ENCODE data around the gene SMG6.

The SMG6 gene

DNA sequence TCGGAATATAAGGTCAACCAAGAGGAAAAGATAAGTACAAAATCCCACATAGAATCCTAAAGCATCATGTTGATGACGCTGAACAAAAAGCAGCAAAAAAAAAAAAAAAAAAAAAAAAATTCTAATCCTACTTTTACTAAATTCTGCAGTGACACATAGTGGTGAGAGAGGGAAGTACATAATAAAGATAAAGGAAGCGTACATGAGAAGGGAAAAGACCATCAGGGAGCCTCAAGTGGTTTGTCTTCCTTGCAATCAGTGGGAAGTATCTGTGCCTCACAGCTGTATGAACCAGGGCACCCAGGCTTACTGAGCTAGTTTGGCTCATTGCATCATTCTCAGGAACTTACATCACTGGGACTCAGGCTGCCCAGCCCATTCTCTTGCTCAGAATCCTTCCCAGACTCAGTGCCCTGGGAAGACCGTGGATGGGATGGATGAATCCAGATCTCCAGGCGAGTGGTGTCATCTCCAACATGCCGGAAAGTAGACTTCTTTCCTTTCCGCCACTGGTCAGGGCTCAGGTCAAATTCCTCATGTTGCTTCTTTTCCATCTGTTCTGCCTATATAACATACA lies 21.2 kb downstream of the SMG6 start:
- Histone ChIP-seq H3K79me2 (ENCODE audit: insufficient read depth, low read length) (peaks cover 4% of the 10 kb centered on the region; the same call in 1 of the 2 replicates), H3K27me3 (ENCODE audit: insufficient read depth, low read length) (no peaks in the 10 kb centered on the region), H3K4me2 (ENCODE audit: low read length) (no peak overlapping the region), H2AFZ (ENCODE audit: low read length) (no peak overlapping the region), H4K20me1 (ENCODE audit: insufficient read depth, low read length) (no peaks in the 10 kb centered on the region), H3K9ac (ENCODE audit: low read length) (no peak overlapping the region), H3K9me2 (ENCODE audit: low read depth, low read length) (no peaks in the 10 kb centered on the region), H3K9me3 (ENCODE audit: low read length) (no peaks in the 10 kb centered on the region), H3K4me1 (ENCODE audit: insufficient read depth, low read length, severe bottlenecking) (no peaks in the 10 kb centered on the region), H3F3A (ENCODE audit: insufficient read depth, low read length) (no peaks in the 10 kb centered on the region), H3K27ac (ENCODE audit: low read depth, low read length, poor library complexity, severe bottlenecking) (no peak overlapping the region), H3K36me3 (ENCODE audit: insufficient read depth, low read length) (peaks cover 50% of the 10 kb centered on the region), H3K4me3 (ENCODE audit: low read depth, low read length, poor library complexity, severe bottlenecking) (no peak overlapping the region)
- TF ChIP-seq, protein P1, sequence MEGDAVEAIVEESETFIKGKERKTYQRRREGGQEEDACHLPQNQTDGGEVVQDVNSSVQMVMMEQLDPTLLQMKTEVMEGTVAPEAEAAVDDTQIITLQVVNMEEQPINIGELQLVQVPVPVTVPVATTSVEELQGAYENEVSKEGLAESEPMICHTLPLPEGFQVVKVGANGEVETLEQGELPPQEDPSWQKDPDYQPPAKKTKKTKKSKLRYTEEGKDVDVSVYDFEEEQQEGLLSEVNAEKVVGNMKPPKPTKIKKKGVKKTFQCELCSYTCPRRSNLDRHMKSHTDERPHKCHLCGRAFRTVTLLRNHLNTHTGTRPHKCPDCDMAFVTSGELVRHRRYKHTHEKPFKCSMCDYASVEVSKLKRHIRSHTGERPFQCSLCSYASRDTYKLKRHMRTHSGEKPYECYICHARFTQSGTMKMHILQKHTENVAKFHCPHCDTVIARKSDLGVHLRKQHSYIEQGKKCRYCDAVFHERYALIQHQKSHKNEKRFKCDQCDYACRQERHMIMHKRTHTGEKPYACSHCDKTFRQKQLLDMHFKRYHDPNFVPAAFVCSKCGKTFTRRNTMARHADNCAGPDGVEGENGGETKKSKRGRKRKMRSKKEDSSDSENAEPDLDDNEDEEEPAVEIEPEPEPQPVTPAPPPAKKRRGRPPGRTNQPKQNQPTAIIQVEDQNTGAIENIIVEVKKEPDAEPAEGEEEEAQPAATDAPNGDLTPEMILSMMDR (IDR thresholded peaks at IDR 0.05; ENCODE audit: low read length): peak; percentile 63
- TF ChIP-seq EZH2 (IDR thresholded peaks at IDR 0.05; ENCODE audit: borderline replicate concordance, low read length): no peak

DNA sequence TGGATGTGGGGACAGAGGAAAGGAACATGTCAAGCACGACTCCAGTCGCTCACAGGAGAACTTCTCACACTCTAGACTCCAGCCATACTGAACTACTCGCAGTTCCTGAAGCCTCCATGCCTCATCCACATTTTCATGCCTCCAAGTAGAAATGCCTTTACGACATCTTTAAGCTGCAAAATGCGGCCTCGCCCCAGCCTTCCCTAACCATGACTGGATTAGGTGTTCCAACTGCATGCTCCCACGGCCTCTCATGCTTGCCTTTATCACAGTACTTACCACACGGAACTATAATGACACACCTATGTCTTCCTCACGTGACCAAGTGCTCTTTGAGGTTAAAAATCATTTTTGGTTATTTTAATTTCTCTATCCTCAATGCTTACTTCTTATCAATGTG lies 23.9 kb downstream of the SMG6 start:
- no peaks in the 10 kb centered on the region for H3K9me2 ChIP-seq (ENCODE audit: low read depth, low read length)
- H4K20me1 ChIP-seq (ENCODE audit: insufficient read depth, low read length): no peaks in the 10 kb centered on the region
- H3K4me2 ChIP-seq (ENCODE audit: low read length): no peak overlapping the region
- H3K36me3 ChIP-seq (ENCODE audit: insufficient read depth, low read length): peaks cover 42% of the 10 kb centered on the region
- H3K27me3 ChIP-seq (ENCODE audit: insufficient read depth, low read length): no peaks in the 10 kb centered on the region
- no peaks in the 10 kb centered on the region for H3K9me3 ChIP-seq (ENCODE audit: low read length)
- TF ChIP-seq, protein P1 (IDR thresholded peaks at IDR 0.05; ENCODE audit: low read length): no peak
- no peak overlapping the region for H3K9ac ChIP-seq (ENCODE audit: low read length)
- H3K4me3 ChIP-seq (ENCODE audit: low read depth, low read length, poor library complexity, severe bottlenecking): no peak overlapping the region
- H3F3A ChIP-seq (ENCODE audit: insufficient read depth, low read length): no peaks in the 10 kb centered on the region
- no peak overlapping the region for H3K27ac ChIP-seq (ENCODE audit: low read depth, low read length, poor library complexity, severe bottlenecking)
- H3K79me2 ChIP-seq (ENCODE audit: insufficient read depth, low read length): no peaks in the 10 kb centered on the region
- H3K4me1 ChIP-seq (ENCODE audit: insufficient read depth, low read length, severe bottlenecking): no peaks in the 10 kb centered on the region
- H2AFZ ChIP-seq (ENCODE audit: low read length): no peak overlapping the region

DNA sequence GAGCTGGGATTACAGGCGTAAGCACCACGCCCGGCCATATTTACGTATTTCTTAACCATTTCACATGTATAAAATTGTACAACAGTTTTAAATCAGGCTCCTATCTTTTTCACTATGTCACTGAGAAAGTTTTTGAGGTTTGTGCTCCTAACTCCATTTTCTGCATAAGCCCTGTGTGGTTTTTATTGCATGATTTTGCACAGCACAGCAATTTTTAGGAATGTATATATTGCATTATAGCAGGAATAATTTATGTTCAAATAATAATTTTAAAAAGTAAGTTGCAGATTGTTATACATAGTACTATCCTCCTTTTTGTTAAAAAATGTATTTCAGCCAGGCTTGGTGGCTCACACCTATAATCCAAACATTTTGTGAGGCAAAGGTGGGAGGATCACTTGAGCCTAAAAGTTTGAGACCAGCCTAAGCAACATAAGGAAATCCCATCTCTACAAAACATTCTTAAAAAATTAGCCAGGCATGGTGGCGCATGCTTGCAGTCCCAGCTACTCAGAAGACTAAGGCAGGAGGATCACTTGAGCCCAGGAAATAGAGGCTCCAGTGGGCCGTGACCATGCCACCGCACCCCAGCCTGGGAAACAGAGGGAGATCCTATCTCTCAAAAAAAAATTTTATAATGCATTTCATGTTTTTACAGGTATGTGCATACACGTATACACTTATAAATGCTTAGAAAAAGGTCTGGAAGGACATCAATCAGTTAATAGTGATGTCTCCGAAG lies 26.0 kb downstream of the SMG6 start:
- Histone ChIP-seq H3K4me2 (ENCODE audit: low read length) (no peak overlapping the region), H3K79me2 (ENCODE audit: insufficient read depth, low read length) (no peaks in the 10 kb centered on the region), H3K9me3 (ENCODE audit: low read length) (no peaks in the 10 kb centered on the region), H3K27ac (ENCODE audit: low read depth, low read length, poor library complexity, severe bottlenecking) (no peak overlapping the region), H3K9ac (ENCODE audit: low read length) (no peak overlapping the region), H3K36me3 (ENCODE audit: insufficient read depth, low read length) (peaks cover 31% of the 10 kb centered on the region), H3F3A (ENCODE audit: insufficient read depth, low read length) (no peaks in the 10 kb centered on the region), H3K9me2 (ENCODE audit: low read depth, low read length) (no peaks in the 10 kb centered on the region), H2AFZ (ENCODE audit: low read length) (no peak overlapping the region), H4K20me1 (ENCODE audit: insufficient read depth, low read length) (no peaks in the 10 kb centered on the region), H3K4me1 (ENCODE audit: insufficient read depth, low read length, severe bottlenecking) (no peaks in the 10 kb centered on the region), H3K4me3 (ENCODE audit: low read depth, low read length, poor library complexity, severe bottlenecking) (no peak overlapping the region), H3K27me3 (ENCODE audit: insufficient read depth, low read length) (no peaks in the 10 kb centered on the region)
- no peak for TF ChIP-seq EZH2 (IDR thresholded peaks at IDR 0.05; ENCODE audit: borderline replicate concordance, low read length)
- TF ChIP-seq, protein P1 (IDR thresholded peaks at IDR 0.05; ENCODE audit: low read length): no peak

Measured in OCI-LY1 (cell line).